ENCODE measurements around the gene TMEM198. TPM values are rescaled to one million over a fixed set of nuclear protein-coding genes. Genes with fewer than 3 reads are reported as not detected.
A peak's percentile ranks its signal among the peaks of the same experiment; 100 is the strongest.

The TMEM198 gene
- total RNA-seq, 8 experiments from 2014 or later: 4.8 to 26.5 (median 11.1) TPM

- ATAC-seq (replicated peaks in 6 of 8): no peak
- no peaks in the 10 kb centered on the region for H3K4me1 ChIP-seq (replicated peaks in 1 of 2)
- WGBS, 10 experiments: 69 to 100% (median 90%) methylated on average over 1 to 6 of the region's 20 CpGs; no CpG with 5 or more reads in 5 of the 10 experiments
- no peak overlapping the region for H3K27ac ChIP-seq
- no peak overlapping the region for H3K4me3 ChIP-seq
- in situ Hi-C loops (cut with MboI; ENCODE audit: low pct_unique_long_range_greater_than_20kb in 2 of 9, low sequenced_read_pairs in 9 of 9, unreplicated experiment in 9 of 9): no loop called here
Measured at GRCh38 chr2:219563271-219563928, 19.6 kb downstream of the TMEM198 start.

DNA sequence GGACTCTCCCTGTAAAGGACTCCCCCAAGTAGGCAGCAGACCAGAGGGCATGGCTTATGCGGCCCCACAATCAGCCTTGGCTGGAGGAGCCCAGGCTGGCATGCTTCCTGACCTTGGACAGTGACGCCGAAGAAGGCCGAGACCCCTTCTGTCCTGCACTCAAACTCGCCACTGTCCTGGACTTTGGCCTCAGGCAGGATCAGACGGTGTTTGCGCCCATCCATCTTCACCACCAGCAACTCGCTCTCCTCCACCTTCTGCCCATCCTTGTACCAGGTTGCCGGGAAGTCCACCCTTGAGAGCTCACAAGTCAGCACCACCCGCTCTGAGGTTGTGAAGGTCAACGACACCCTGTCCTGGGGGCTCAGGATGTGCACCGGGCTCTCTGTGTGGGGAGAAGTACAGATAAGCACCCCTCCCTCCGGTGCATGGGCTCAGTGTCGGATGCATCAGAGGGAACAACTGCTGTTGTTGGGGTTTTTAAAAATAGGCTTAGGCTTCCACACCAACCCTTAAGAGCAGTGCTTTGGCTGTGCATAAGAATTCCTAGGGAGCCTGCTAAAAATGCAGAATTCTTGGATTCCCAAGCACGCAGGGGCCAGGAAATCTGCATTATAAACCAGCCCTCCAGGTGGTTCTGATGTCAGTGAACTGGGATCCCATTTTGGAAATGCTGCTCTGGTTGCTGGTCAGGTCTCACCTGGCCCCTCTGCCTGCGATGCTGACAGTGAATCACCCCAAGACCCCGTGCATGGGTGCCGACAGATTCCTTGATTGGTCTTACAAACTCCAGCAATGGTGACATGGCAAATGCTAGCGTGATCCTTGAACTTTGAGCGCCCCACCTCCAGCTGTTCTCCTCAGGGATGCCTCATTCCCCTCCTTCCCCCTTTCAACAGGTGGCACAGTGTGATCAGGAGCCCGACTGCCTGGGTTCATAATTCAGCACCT is 21.6 kb downstream of the TMEM198 start:
- 51 to 96% (median 63%) methylated on average over 1 to 9 of the region's 21 CpGs; no CpG with 5 or more reads in 2 of the 10 experiments for WGBS, 10 experiments
- H3K4me1 ChIP-seq (replicated peaks in 1 of 2): peaks cover 9 to 11% of the 10 kb centered on the region in 2 donors
- ATAC-seq (replicated peaks in 6 of 8): no peak
- in situ Hi-C loops (cut with MboI; ENCODE audit: low pct_unique_long_range_greater_than_20kb in 2 of 9, low sequenced_read_pairs in 9 of 9, unreplicated experiment in 9 of 9): no loop called here
- H3K27ac ChIP-seq: no peak overlapping the region
- H3K4me3 ChIP-seq: no peak overlapping the region

GRCh38 chr2:219566640-219567039 is 22.8 kb downstream of the TMEM198 start:
- WGBS, 10 experiments: 49 to 100% (median 90%) methylated on average over 1 to 5 of the region's 11 CpGs; no CpG with 5 or more reads in 4 of the 10 experiments
- H3K4me3 ChIP-seq: no peak overlapping the region
- in situ Hi-C loops (cut with MboI; ENCODE audit: low pct_unique_long_range_greater_than_20kb in 2 of 9, low sequenced_read_pairs in 9 of 9, unreplicated experiment in 9 of 9): no loop called here
- ATAC-seq (replicated peaks in 6 of 8): no peak
- no peak overlapping the region for H3K27ac ChIP-seq
- peaks cover 11% of the 10 kb centered on the region in 2 donors for H3K4me1 ChIP-seq (replicated peaks in 1 of 2)

DNA sequence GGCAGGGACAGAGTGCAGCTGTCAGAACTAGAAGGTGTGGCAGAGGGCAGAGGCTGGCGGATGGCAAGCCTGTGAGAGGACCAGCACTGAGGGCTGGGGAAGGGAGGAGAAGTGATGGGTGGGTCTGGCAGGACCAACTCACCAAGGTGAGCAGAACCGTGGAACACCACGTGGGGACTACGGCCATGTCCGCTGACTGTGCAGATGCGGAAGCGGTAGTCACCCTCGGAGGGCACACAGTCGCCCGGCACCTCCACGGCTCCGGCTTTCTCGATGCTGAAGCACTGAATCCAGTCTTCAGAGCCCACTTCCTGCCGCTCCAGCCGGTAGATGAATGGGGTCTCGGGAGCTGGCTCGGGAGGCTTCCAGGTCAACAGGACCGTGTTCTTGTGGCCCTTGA is 23.3 kb downstream of the TMEM198 start:
- no peak overlapping the region for H3K4me3 ChIP-seq
- peaks cover 16% of the 10 kb centered on the region in 2 donors for H3K4me1 ChIP-seq (replicated peaks in 1 of 2)
- in situ Hi-C loops (cut with MboI; ENCODE audit: low pct_unique_long_range_greater_than_20kb in 2 of 9, low sequenced_read_pairs in 9 of 9, unreplicated experiment in 9 of 9): no loop called here
- no peak overlapping the region for H3K27ac ChIP-seq
- no peak for ATAC-seq (replicated peaks in 6 of 8)
- WGBS, 10 experiments: 83 to 100% methylated on average over 6 to 11 of the region's 18 CpGs; no CpG with 5 or more reads in 8 of the 10 experiments

DNA sequence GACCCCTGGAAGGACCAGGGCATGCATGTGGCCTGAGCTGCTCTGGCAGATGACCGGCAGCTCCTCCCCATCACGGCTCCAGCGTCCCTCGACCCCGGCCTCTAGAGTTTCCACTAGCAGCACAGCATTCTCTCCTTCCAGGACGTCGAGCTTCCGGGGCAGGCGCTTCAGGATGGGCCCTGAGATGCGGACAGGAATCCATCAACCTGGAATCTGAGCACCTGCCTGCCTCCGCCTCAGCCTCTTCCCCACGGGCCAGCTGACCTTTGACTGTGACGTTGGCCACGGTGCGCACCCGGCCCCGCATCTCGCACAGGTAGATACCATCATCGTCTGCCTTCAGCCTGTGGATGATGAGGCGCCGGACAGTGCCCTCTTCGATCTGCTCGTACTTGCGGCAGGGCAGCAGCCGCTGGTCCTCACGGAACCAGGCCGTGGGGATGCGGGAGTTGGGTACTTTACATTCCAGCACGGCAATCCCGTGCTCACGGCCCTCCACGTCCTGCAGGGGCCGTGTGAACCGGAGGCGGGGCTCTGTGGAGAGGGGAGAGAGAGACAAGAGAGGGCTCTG is 24.0 kb downstream of the TMEM198 start:
- no peak overlapping the region for H3K4me3 ChIP-seq
- H3K27ac ChIP-seq: no peak overlapping the region
- in situ Hi-C loops (cut with MboI; ENCODE audit: low pct_unique_long_range_greater_than_20kb in 2 of 9, low sequenced_read_pairs in 9 of 9, unreplicated experiment in 9 of 9): no loop called here
- ATAC-seq (replicated peaks in 6 of 8): no peak
- WGBS, 10 experiments: 78 to 96% (median 93%) methylated on average over 1 to 8 of the region's 35 CpGs; no CpG with 5 or more reads in 5 of the 10 experiments
- H3K4me1 ChIP-seq (replicated peaks in 1 of 2): peaks cover 18 to 19% of the 10 kb centered on the region in 2 donors

- Histone ChIP-seq H3K4me3 (no peak overlapping the region), H3K4me1 (replicated peaks in 1 of 2) (peaks cover 18 to 19% of the 10 kb centered on the region in 2 donors), H3K27ac (no peak overlapping the region)
- no peak for ATAC-seq (replicated peaks in 6 of 8)
- in situ Hi-C loops (cut with MboI; ENCODE audit: low pct_unique_long_range_greater_than_20kb in 2 of 9, low sequenced_read_pairs in 9 of 9, unreplicated experiment in 9 of 9): no loop called here
- 62 to 93% (median 87%) methylated on average over 3 to 6 of the region's 6 CpGs; no CpG with 5 or more reads in 1 of the 10 experiments for WGBS, 10 experiments
Measured at GRCh38 chr2:219569041-219569440, 25.2 kb downstream of the TMEM198 start.

GRCh38 chr2:219569635-219570034 is 25.8 kb downstream of the TMEM198 start:
- Histone ChIP-seq H3K4me1 (replicated peaks in 1 of 2) (peaks cover 18 to 19% of the 10 kb centered on the region in 2 donors), H3K27ac (no peak overlapping the region), H3K4me3 (peak overlapping the region in 3 of 5 donors; percentile 72 to 96 (median 75))
- WGBS, 10 experiments: 14 to 95% (median 65%) methylated on average over 1 to 4 of the region's 6 CpGs; no CpG with 5 or more reads in 2 of the 10 experiments
- in situ Hi-C loops (cut with MboI; ENCODE audit: low pct_unique_long_range_greater_than_20kb in 2 of 9, low sequenced_read_pairs in 9 of 9, unreplicated experiment in 9 of 9): no loop called here
- no peak for ATAC-seq (replicated peaks in 6 of 8)

DNA sequence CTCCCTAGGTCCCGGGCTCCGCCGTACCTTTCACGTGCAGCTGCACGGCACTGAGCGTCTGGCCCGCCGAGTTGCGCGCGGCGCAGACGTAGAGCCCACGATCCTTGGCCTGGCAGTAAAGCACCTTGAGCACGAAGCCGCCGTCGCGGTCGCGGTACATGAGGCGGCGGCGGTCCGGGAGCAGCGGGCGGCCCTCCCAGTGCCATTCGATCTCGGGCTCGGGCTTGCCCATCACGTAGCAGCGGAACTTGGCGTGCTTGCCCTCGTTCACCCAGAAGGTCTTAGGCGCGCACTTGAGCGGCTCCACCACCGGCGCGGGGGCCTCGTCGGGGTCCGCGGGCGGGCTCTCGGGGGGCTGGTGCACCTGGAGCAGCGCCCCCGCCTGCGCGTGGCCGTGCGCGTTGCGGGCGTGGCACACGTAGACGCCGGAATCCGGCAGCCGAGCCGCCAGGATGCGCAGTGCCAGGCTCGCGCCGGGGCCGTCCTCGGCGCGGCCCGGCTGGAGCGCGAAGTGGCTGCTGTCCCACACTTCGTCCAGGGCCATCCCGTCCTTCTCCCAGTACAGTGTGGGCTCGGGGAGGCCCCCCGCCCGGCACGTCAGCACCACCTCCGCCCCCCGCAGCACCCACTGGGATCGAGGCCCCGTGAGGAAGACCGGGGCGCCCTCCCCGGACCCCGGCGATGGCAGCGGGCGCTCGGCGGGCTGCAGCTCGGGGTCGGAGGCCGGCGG is 26.5 kb downstream of the TMEM198 start:
- in situ Hi-C loops (cut with MboI; ENCODE audit: low pct_unique_long_range_greater_than_20kb in 2 of 9, low sequenced_read_pairs in 9 of 9, unreplicated experiment in 9 of 9): no loop called here
- peak; percentile 28 to 67 (median 36) for ATAC-seq (replicated peaks in 6 of 8)
- H3K4me3 ChIP-seq: peak overlapping the region; percentile 61 to 96 (median 72)
- peak overlapping the region; percentile 78 to 87 for H3K27ac ChIP-seq
- WGBS, 10 experiments: 0 to 24% (median 10%) methylated on average over 2 to 9 of the region's 95 CpGs; no CpG with 5 or more reads in 6 of the 10 experiments
- peaks cover 18 to 19% of the 10 kb centered on the region in 2 donors for H3K4me1 ChIP-seq (replicated peaks in 1 of 2)

GRCh38 chr2:219570924-219571310 is 27.1 kb downstream of the TMEM198 start:
- H3K4me3 ChIP-seq: peak overlapping the region; percentile 61 to 96 (median 72)
- 0% methylated on average over 3 of the region's 55 CpGs; no CpG with 5 or more reads in 9 of the 10 experiments for WGBS, 10 experiments
- ATAC-seq (replicated peaks in 6 of 8): peak; percentile 40 to 68 (median 50)
- in situ Hi-C loops (cut with MboI; ENCODE audit: low pct_unique_long_range_greater_than_20kb in 2 of 9, low sequenced_read_pairs in 9 of 9, unreplicated experiment in 9 of 9): no loop called here
- peaks cover 20 to 23% of the 10 kb centered on the region in 2 donors for H3K4me1 ChIP-seq (replicated peaks in 1 of 2)
- peak overlapping the region; percentile 78 to 87 for H3K27ac ChIP-seq

DNA sequence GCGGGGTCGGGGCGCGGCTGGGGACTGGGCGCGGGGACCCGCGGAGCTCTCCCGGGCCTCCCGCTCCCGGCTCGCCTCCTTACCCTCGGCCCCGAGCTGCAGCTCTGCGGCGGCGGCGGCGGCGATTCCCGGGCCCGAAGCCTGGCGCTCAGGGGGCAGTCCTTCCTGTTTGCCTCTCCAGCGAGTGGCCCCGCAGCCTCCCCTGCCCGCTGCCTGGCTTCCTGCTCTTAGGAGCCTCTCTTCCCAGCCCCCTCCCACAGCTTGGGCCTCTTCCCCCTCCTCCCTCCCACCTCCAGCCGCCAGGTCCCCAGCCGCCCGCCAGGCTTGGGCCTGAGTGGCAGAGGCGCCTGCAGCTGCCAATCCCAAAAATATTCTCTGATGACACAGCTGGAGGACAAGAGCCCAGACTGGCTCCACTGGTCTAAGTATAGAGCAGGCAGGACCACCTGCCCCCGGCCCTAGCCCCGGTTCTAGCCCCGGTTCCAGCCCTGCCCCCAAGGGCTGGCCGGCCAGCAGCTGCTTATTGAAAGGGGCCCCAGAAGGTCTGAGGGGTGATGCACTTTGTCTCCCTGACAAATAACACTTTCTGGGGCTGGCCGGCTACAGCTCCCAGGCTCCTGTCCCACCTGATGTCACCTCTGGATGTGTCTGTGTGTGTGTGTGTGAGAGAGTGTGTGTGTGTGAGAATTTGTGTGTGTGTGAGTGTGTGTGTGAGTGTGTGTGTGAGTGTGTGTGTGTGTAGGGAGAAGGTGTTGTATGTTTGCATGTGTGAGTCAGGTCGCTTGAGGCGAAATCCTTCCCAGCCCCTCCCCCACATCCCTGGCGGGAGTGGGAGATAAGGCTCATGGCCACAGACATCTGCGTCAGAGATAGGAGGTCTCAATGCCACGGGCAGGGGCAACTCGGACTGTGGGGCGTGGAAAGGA is 27.7 kb downstream of the TMEM198 start, which contains the start of gene OBSL1:
TSS of gene OBSL1 (minus strand) at position 229 of the 926 bp plus-strand sequence. CDS start 307 bp downstream, outside the sequence.
- ATAC-seq (replicated peaks in 6 of 8): peak; percentile 60 to 83 (median 79)
- H3K27ac ChIP-seq: peak within 1 kb of the TSS; percentile 78 to 87
- H3K4me3 ChIP-seq: peak within 1 kb of the TSS; percentile 61 to 96 (median 72)
- WGBS, 10 experiments: 0 to 20% methylated on average over 1 to 2 of the region's 42 CpGs; no CpG with 5 or more reads in 8 of the 10 experiments
- H3K4me1 ChIP-seq (replicated peaks in 1 of 2): peaks cover 27 to 30% of the 10 kb centered on the region in 2 donors
- in situ Hi-C loops (cut with MboI; ENCODE audit: low pct_unique_long_range_greater_than_20kb in 2 of 9, low sequenced_read_pairs in 9 of 9, unreplicated experiment in 9 of 9): no loop called here

GRCh38 chr2:219572237-219573001 is 28.6 kb downstream of the TMEM198 start, which contains the start of gene INHA:
TSS of gene INHA (plus strand) at chr2:219572310. CDS start at chr2:219572375, 65 bp downstream.
- 79 to 100% (median 94%) methylated on average over 1 to 6 of the region's 13 CpGs; no CpG with 5 or more reads in 3 of the 10 experiments for WGBS, 10 experiments
- Histone ChIP-seq H3K4me1 (replicated peaks in 1 of 2) (peaks cover 35 to 38% of the 10 kb centered on the region in 2 donors), H3K27ac (peak within 1 kb of the TSS; percentile 78 to 87), H3K4me3 (peak within 1 kb of the TSS; percentile 61 to 96 (median 72))
- in situ Hi-C loops (cut with MboI; ENCODE audit: low pct_unique_long_range_greater_than_20kb in 2 of 9, low sequenced_read_pairs in 9 of 9, unreplicated experiment in 9 of 9): no loop called here
- no peak for ATAC-seq (replicated peaks in 6 of 8)

Data from motor neuron (in vitro differentiated cells).